ENCODE measurements around the gene BCAS3.

Gene BCAS3

GRCh38 chr17:61155590-61156237, 478.1 kb downstream of the BCAS3 start:
- DNase-seq (ENCODE audit: low spot score): no peak

GRCh38 chr17:61157246-61157886, 479.7 kb downstream of the BCAS3 start:
- DNase-seq (ENCODE audit: low spot score): peak; percentile 67

GRCh38 chr17:61158376-61158775, 480.7 kb downstream of the BCAS3 start:
- DNase-seq (ENCODE audit: low spot score): no peak

- no peak for DNase-seq (ENCODE audit: low spot score)
Observed at GRCh38 chr17:61159221-61159814, 481.7 kb downstream of the BCAS3 start.

GRCh38 chr17:61160204-61160603, 482.6 kb downstream of the BCAS3 start:
- DNase-seq (ENCODE audit: low spot score): no peak

- DNase-seq (ENCODE audit: low spot score): no peak
Observed at GRCh38 chr17:61160789-61161445, 483.3 kb downstream of the BCAS3 start.

- no peak for DNase-seq (ENCODE audit: low spot score)
Observed at GRCh38 chr17:61161615-61162134, 484.0 kb downstream of the BCAS3 start.

GRCh38 chr17:61164517-61164916, 486.9 kb downstream of the BCAS3 start:
- no peak for DNase-seq (ENCODE audit: low spot score)

- no peak for DNase-seq (ENCODE audit: low spot score)
Observed at GRCh38 chr17:61167075-61167474, 489.4 kb downstream of the BCAS3 start.

- DNase-seq (ENCODE audit: low spot score): no peak
Observed at GRCh38 chr17:61168506-61168905, 490.9 kb downstream of the BCAS3 start.

- no peak for DNase-seq (ENCODE audit: low spot score)
Observed at GRCh38 chr17:61174310-61174709, 496.7 kb downstream of the BCAS3 start.

- DNase-seq (ENCODE audit: low spot score): no peak
Observed at GRCh38 chr17:61175298-61176142, 497.9 kb downstream of the BCAS3 start.

- DNase-seq (ENCODE audit: low spot score): no peak
Observed at GRCh38 chr17:61177351-61177750, 499.7 kb downstream of the BCAS3 start.

GRCh38 chr17:61178284-61178683, 500.6 kb downstream of the BCAS3 start:
- DNase-seq (ENCODE audit: low spot score): no peak

- DNase-seq (ENCODE audit: low spot score): no peak
Observed at GRCh38 chr17:61179380-61179806, 501.7 kb downstream of the BCAS3 start.

- DNase-seq (ENCODE audit: low spot score): no peak
Observed at GRCh38 chr17:61183793-61184192, 506.1 kb downstream of the BCAS3 start.

- no peak for DNase-seq (ENCODE audit: low spot score)
Observed at GRCh38 chr17:61185385-61185784, 507.7 kb downstream of the BCAS3 start.

- no peak for DNase-seq (ENCODE audit: low spot score)
Observed at GRCh38 chr17:61187038-61187437, 509.4 kb downstream of the BCAS3 start.

GRCh38 chr17:61188081-61188480, 510.4 kb downstream of the BCAS3 start:
- DNase-seq (ENCODE audit: low spot score): no peak

- DNase-seq (ENCODE audit: low spot score): no peak
Observed at GRCh38 chr17:61189968-61190367, 512.3 kb downstream of the BCAS3 start.

- no peak for DNase-seq (ENCODE audit: low spot score)
Observed at GRCh38 chr17:61196302-61196704, 518.7 kb downstream of the BCAS3 start.

GRCh38 chr17:61196799-61197198, 519.1 kb downstream of the BCAS3 start:
- DNase-seq (ENCODE audit: low spot score): no peak
